Measurements from ENCODE around the gene DSEL. TPM values are rescaled to one million over a fixed set of nuclear protein-coding genes. Genes with fewer than 3 reads are reported as not detected.

Gene DSEL
- total RNA-seq, 1 experiment from 2014 or later = 25.8 TPM

DNA sequence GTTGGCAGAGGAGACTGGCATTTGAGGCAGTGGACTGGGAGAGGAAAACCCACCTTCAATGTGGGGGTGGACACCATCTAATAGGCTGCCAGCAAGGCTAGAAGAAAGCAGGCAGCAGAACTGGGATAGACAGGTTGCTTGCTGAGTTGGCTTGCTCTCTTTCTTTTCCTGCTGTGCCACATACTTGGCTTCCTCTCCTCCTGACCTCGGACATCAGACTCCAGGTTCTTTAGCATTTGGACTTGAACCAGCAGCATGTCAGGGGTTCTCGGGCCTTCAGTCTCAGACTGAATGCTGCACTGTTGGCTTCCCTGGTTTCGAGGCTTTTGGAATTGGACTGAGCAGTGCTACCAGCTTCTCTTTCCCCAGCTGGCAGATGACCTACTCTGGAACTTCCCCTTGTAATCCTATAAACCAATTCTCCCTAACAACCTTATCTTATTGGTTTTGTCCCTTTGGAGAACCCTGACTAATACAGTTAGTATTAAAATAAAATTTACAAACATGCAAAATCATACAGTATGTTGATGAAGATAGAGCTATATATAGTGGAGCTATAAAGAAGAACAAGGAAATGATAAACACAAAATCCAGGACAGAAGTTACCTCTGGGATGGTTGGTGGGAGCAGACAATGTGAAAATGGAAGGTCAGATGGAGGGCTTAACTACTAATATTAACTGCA, 15.9 kb downstream of the DSEL start:
- no peak for DNase-seq (ENCODE audit: low spot score)

DNA sequence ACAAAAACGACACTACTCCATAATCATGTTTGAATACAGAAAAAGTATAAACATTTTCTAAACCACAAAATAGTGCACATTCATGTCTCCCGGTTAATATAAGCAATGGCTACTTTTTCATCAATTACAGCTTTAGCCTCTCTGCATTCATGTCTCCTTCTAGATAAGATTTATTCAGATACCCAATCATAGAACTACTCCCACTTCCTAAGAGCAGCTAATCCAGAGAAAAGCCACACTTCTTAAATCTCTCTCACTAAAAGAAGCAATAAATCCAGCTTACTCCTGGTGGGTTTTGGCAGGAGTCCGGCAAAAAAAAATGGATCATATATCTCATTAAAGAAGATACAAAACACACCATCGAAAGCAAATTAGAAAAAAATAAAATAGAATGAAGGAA, 20.1 kb downstream of the DSEL start:
- no peak for DNase-seq (ENCODE audit: low spot score)

DNA sequence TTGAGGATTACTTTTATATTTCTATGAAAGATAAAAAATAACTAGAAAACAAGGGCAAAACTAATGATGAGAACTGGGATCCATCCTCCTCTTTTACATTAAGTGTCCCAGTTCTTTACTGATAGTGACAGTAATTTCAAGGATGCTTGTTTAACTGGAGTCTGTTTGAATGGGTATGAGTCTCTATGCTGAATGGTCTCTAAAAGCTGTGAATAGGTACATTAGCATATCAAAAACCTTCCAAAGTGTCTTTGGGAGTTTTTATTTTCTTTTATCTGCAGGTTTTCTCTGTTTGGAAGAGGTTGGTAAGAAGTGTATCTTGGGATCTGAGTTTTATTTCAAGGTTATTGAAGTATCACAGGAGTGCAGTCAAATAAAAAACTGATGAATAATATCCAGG, 30.0 kb downstream of the DSEL start:
- no peak for DNase-seq (ENCODE audit: low spot score)

DNA sequence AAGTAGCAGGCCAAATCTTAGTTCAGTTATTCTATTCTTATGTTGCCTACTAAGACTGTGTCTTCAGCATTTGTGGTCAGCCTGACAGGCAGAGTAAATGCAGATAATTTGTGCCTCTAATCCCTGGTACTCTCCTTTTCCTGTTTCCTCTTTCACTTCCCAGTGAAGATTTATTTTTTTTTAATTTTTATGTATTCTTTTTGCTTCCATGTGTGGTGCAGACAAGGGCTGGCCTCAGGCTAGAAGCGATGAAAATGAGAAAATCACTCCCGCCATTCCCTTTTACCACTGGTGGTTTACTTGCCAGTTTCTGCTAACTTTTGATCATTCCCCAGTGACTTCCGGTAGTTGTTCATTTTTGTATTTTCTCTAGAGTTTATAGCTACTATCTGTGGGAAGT, 30.9 kb downstream of the DSEL start:
- no peak for DNase-seq (ENCODE audit: low spot score)

DNA sequence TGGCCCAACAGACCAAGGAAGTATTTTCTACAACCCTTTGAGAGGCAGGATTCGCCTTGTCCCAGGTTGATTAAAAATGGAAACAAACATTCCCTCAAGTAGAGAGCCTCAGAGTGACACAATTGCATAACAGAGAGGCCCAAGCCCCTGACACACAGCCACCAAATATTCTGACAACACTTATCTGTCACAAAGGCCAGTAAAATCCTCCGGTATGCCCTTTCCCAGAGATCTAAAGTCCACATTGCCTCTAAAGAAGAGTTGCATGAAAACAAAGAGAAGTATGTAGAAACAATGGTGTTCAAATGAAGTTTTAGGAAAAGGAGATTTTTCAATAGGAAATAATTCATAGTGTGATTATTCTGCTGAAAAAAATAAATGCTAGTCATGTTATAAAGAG, 32.1 kb downstream of the DSEL start:
- DNase-seq (ENCODE audit: low spot score) = no peak

DNA sequence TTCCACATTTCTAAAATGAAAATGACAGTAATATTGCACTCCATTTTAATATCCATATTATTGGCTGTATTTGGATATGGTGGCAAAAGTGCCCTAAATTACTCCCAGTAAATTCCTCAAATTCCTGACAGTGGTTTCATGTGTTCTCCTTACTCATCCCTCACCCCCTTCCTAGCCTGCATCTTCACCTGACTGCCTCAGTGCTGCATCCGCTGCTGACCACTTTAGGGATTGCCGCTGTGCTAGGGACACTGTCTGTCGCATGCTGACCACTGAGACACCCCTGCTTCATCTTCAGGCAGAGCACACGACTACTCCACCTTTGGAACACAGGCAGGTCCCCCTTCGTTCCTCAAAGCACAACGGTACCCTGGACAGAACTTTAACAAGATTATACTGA, 32.6 kb downstream of the DSEL start:
- DNase-seq (ENCODE audit: low spot score) = no peak

DNA sequence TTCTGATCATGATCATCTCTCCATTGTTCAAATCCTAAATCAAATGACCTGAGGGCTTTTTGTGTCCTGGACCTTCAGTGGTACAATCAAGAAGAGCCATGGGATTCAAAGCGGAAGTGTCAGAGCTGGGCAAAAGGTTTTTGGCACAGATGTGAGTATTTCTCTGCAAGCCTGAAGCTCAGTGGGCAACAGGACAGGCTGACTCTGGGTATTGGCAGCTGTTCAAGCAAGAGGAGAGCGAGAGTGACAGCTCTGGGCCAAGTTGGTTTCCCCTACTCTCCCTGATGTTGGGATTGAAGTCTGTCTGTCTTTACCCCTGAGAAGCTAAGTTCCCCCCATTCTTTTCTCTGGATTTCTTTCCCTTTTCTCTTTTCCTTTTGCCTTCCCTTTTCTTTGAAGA, 33.3 kb downstream of the DSEL start:
- DNase-seq (ENCODE audit: low spot score) = no peak

DNA sequence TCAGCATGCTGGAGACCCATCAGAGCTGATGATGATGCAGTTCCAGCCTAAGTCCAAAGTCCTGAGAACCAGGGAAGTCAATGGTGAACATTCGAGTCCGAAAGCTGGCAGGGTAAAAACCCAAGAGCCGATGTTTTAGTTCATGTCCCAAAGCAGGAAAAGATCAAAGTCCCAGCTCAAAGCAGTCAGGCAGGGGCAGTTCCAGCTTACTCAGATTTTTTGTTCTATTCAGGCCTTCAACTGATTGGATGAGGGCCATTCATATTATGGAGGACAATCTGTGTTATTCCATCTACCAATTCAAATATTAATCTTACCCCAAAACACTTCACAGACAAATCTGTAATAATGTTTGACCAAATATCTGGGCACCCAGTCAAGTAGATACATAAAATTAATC, 38.3 kb downstream of the DSEL start:
- no peak for DNase-seq (ENCODE audit: low spot score)

DNA sequence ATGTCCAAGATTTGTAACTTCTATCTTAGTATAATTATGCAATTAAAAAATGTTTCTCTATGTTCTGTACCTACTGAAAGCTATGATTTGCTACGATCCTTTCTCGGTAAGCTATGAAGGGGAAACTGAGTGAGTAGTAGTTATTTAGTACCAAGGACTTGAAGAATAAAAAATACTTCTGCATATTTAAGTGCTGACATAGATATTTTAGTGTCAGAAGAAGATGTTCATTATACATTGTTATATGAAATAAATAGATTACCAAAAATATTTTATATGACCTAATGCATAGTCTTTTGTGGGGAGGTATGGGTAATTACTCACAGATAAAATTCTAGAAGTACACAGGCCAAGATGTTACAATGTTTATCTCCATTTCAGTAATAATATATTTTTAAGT, 39.0 kb downstream of the DSEL start:
- no peak for DNase-seq (ENCODE audit: low spot score)

DNA sequence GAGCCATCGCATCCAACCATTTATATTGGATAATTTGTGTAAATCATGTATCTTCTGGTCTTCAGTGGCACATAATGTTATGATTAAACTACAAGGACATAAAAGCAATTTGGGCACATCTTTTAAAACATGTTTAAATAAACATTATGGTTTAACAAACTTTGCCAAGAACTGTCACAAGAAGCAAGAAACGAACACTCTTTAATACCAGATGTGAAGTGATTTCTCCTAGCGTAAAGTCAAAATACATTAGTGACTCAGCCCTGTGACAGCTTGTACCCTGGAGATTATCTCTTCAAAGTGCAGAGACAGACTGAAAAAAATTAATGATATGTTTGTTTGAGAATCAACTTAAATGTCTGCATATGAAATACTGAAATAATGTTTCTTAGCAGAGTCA, 39.9 kb downstream of the DSEL start:
- peak; percentile 26 for DNase-seq (ENCODE audit: low spot score)

DNA sequence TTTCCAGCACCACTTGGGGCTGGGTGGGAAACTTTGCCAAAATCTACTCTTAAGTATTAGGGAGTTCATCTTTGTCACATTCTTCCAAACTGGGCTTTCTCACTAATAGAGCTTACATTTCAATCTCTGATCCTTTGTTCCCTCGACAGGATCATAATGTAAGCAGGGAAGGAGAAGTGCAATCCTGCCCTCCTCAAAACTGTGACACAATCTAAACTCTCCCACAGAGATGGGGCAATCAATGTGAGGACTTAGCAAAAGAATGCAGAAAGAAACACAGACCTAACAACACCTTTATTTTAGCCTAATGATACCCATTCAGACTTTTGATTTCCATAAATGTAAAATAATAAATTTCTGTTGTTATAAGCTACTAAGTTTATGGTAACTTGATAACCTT, 40.8 kb downstream of the DSEL start:
- no peak for DNase-seq (ENCODE audit: low spot score)

DNA sequence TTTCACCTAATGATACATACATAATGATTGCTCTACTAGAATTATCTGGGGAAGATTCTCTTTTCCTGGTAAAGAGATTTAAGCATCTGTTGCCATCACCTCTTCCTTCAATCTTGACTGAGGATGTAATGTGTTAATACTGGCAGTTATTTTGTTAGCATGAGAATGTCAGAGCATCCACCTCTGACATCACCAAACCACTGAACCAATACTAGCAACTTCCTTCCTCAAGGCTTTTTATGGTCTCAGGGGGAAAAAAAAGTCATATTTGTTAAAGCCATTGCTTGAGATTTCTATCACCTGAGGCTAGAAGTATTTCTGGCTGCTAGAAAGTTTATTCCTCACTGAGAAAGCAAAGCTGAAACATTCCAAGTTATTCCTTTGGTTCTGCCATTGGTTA, 48.5 kb downstream of the DSEL start:
- no peak for DNase-seq (ENCODE audit: low spot score)

DNA sequence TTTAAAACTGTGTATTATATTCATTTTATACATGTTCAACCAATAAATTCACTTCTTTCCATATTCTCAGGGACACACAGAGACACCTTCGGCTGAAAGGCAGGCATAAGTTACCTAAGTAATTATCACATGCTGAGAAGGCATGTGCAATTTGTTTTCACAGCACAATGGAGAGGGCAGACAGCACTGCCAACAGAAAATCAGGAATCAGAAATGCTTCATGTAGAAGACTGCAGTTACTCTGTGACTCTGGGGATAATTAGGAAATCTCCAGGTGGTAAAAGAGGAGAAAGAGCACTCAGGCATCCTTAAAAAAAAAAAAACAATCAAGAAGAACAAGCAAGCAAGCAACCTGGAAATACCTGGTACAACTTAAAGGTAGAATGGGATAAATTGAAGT, 49.3 kb downstream of the DSEL start:
- no peak for DNase-seq (ENCODE audit: low spot score)

DNA sequence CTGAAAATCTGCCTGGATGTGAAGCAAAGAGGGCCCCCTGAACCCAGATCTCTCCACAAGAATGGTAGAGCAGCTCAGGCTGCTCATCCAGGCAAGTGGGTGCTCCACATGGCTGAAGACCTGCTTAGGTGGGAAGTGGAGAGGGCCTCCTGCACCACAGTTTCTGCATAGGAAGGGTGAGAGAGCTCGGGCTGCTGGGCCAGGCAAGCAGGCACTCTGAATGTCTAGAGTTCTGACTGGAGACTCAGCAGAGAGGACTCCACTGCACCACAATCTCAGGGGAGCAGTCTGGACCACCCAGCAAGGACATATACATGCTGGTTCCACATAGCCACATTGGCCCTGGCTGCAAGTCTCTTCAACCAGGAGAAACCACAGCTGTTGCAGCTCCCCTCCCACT, 52.0 kb downstream of the DSEL start:
- DNase-seq (ENCODE audit: low spot score) = no peak

DNA sequence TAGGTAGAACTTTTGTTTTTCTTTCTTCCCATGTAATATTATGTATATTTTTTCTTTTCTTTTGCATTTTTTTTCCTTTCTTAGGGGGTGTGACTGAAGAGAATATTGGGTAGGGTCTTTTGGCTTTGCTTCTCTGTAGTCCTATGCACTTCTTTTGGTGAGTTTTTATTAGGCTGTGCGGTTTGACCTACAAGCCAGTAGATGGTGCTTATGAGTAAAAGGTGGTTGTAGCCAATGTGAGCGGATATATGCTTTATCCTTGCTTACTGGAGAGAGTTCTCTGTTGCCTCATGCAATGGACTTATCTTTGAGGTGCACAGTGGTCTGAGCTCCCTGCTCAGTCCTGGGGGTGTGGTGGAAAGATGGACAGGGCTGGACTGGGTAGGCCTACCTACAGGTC, 52.7 kb downstream of the DSEL start:
- DNase-seq (ENCODE audit: low spot score) = peak; percentile 40

DNA sequence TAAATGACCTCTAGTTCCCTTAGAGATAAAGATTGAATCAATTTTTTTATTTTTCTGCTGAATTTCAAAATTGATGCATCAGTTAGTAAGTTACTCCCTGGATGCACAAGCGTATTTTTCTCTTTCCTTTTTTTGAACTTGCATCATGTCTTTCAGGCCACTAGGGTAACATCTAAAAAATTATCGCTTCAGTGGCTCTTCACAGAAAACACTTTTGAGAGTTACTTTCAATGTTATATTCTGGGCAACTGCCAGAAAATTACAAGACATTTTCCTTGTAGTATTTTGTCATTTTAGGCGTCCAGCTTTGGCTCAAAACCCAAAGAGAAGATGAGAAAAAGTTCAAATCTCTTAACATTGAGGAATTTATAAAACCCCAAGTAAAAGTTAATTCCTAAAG, 59.8 kb downstream of the DSEL start:
- no peak for DNase-seq (ENCODE audit: low spot score)
